HG02981 (cell line): ENCODE results near the gene INPP5A.

Source experiments
- ATAC-seq: cut with Tn5 transposase; IDR thresholded peaks from one replicate; pipeline ENCODE4 v1.9.1; 2021; ENCODE audit warnings: mild to moderate bottlenecking, moderate library complexity; ENCODE audit not compliant: unreplicated experiment

INPP5A gene

DNA sequence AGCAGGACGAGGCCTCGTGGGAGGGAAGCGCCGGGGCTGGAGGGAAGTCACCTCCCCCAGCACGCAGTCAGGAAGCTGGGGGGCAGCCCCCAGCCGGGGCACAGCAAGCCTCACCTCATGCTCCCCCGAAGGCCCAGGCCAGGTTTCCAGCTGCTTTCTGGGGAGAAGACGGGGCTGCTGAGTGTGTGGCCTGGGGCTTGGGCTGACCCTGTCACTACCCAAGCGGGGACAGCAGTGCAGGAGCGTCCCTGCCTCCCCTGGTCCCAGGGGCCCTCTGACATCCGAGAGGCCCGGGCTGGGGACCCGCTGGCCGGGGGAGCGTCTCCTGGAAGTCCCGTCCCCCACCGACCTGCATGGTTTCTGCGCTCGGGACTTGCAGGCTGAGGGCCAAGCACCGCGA is 268.0 kb downstream of the INPP5A start:
- no peak for ATAC-seq

GRCh38 chr10:132806110-132806509 is 268.5 kb downstream of the INPP5A start:
- ATAC-seq: no peak

- ATAC-seq: no peak
These were observed 269.0 kb downstream of the INPP5A start for GRCh38 chr10:132806561-132807003.

GRCh38 chr10:132807621-132808049 is 270.0 kb downstream of the INPP5A start:
- ATAC-seq: no peak

- ATAC-seq: no peak
These were observed 271.0 kb downstream of the INPP5A start for GRCh38 chr10:132808383-132809231.

DNA sequence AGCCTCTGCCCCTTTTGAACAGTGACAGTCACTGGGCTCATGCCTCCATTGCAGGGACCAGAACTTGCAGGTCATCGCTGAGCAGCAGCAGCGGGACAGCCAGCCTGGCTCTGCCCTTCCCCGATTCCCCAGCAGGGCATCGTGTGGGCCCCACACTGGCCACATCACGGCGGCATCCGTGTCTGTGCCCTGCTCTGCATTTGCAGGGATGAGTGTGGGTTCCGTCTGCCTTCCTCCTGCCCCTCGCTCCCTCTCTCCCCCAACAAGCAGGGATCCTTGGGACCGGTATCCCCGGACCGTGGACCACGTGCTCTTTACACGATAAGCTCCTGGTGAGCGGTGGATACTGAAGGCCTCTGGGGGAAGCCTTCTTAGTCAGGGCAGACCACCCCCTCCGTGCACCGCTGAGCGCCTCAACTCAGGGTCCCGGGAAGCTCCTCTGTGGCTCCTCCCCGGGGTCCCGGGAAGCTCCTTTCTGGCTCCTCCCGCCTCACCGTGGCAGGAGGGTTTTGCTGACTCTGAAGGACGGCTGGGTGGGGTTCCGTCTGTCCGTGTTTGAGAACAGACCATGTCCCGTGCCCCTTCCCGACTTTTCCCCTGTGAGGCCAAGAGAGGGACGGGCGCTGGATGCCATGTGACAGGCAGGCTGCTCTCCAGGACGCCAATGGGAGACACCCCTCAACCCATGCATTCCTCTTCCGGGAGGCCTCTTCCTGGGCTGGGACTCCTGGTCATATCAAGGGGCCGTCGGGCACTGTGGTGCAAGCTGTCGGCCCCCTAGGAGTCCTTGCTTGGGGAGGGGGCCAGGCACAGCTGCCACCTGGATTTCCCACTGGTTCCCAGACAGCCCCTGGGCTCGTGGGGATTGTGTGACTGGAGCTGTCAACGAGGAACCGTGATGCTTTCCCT is 271.9 kb downstream of the INPP5A start:
- ATAC-seq: no peak

- ATAC-seq: no peak
These were observed 272.7 kb downstream of the INPP5A start for GRCh38 chr10:132810141-132810806.

DNA sequence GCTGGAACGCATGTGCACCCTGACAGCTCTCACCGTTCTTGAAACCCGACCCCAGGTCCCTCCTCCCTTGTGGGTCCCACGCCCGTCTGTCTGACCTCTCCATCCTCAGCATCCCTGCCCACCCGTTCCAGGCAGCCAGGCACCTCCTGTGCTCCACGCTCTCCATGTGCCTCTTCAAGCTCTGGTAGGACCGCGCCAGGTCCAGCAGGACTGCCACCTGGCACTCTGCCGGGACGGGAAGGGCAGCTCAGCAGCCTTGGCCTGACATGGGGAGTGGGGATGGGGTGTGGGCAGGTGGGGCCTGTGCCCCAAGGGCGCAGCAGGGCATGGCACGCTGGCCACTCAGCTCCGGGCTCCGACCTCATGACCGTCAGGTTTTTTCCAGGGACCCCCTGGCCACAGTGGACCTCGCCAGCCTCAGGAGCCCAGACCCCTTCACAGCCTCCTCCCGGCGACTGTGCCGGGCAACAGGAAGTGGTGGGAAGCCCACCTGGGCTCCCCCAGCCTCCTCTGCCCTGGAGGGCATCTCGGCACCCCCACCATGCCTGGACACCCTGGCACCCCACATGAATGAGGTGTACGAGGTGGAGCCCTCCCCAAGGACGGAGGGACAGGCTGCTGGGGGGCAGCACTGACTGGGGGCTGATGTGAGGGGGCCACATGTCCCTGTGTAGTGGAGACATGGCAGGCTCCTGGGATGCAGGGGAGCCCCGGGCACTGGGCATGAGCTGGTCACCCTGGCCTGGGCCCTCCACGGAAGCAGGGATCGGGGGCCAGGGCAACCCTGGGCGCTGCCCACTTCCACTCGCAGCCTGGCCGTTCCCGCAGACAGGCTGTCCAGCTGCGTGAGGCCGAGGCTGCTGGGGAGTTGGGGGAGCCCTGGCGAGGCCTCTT is 273.5 kb downstream of the INPP5A start:
- ATAC-seq: no peak

DNA sequence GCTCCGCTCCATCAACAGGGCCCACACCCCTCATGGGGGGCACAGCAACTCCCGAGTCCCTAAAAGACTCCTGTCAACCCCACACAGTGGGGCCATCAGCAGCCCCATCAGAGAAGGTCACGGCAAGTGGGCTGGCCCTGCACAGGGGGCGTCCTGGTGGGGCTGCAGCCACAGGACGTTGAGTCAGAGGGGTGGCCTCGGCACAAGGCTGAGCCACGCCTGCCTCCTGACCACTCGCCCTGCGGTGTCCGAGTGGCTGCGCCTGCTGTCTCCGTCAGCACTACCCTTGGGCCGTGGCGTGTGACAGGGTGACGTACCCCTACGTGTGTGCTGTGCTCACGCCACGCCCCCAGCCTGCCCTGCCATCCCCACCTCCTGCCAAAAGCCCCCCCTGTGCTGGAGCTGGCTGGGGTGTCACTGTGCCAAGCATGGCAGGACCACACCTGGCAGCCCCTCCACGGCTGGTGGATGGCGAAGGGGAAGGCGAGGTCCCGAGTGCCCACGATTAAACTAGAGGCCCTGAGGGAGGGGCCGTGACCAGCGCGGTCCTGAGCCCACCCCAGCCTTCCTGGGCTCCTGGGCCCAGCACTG is 274.4 kb downstream of the INPP5A start:
- ATAC-seq: no peak

GRCh38 chr10:132812520-132812919 is 274.9 kb downstream of the INPP5A start:
- ATAC-seq: no peak

DNA sequence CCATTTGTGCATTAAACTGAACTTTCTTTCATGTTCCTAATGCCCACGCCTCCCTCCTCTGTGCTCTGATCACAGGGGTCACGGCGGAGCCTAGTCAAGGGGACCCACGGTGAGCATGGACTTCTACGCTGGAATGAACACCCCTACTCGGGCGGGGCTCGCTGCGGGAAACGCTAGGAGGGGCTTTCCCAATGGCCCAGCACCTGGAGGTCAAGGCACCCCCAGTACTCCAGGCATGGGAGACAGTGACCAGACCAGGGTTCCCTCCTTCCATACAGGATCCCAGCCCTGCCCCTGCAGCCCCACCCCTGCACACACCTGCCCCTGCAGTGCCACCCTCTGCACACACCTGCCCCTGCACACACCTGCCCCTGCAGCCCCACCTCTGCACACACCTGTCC is 275.4 kb downstream of the INPP5A start:
- ATAC-seq: no peak

- ATAC-seq: no peak
These were observed 276.2 kb downstream of the INPP5A start for GRCh38 chr10:132813560-132814468.

DNA sequence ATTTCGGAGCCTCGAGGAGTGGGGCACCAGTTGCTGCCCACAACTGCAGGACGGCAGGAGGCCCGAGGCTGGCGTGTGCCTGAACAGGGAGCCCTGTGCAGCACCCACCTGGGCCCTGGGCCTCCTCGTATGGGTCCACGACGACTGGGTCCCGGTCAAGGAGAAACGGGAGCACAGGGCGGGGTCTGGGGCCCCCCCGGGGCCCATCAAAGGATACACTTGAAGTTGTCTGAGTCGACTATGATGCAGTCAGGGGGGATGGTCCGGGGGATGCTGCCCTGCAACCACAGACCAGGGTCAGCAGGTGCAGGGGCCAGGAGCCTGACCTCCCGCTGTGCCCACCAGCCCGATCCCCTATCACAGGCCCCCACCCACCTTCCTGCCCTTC is 276.9 kb downstream of the INPP5A start:
- ATAC-seq: no peak

- ATAC-seq: no peak
These were observed 277.7 kb downstream of the INPP5A start for GRCh38 chr10:132815168-132815857.

- ATAC-seq: no peak
These were observed 279.1 kb downstream of the INPP5A start for GRCh38 chr10:132816718-132817117.

- no peak for ATAC-seq
These were observed 280.2 kb downstream of the INPP5A start for GRCh38 chr10:132817701-132818211.

DNA sequence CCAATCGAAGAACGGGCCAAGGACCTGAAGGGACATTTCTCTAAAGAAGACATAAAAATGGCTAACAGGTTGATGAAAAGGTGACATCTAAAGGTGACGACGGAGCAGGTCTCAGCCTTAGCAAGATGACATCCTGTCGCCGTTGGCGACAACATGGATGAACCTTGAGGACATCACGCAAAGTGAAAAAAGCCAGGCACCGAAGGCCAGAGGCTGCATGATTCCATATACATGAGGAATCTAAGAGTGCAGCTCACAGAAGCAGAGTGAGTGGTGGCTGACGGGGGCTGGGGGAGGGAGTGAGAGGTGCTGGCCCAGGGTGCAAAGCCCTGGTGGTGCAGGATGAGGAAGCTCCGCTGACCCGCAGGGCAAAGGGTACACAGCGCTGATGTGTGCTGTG is 282.5 kb downstream of the INPP5A start:
- ATAC-seq: no peak
